ENCODE data around the gene CPLX1.
"Not testable (repeated sequence)": the region's sequence is repeated elsewhere in the genome, so short reads cannot be mapped to it uniquely, and the experiment has no call there.

Gene CPLX1

GRCh38 chr4:753186-753585 lies 72.7 kb downstream of the CPLX1 start:
- DNase-seq, result not testable (repeated sequence)

- no peak for DNase-seq
These were observed 73.6 kb downstream of the CPLX1 start for GRCh38 chr4:752196-752861.

GRCh38 chr4:751676-752075 lies 74.3 kb downstream of the CPLX1 start:
- no peak for DNase-seq

DNA sequence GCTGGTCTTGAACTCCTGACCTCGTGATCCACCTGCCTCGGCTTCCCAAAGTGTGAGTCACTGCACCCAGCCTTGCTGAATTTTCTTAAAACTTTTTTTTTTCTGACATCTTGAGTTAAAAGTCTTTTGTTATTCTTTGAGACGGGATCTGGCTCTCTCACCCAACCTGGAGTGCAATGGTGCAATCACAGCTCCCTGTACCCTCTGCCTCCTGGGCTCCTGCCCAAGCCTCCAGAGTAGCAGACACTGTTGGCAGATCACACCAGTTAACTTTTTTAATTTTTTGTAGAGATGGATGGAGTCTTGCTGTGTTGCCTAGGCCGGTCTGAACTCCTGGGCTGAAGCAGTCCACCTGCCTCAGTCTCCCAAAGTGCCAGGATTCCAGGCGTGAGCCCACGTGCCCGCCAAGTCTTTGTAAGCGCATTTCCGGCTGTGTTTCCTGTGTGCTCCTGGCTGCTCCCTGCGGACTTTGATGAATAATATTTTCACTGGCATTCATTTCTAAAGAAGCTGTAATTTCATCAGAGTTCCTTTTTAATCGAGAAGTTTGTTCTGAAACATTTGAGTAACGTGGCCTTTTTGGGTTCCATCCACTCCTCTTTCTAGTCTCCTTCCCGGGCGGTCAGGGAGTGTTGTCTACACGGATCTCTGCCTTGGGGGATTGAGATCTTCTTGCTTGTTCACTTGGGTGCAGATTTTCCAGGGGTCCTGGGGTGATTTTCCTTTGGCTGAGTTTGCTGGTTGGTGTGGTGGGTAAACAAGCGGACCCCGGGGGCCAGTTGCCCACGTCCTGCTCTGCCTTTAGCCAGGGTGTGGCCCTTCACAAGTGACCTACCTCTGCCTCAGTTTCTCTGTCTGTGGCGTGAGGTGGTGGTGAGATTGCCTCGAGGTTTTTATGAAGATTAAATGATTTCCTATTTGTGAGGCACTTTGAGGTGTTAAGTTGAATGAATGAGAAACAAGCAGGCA lies 75.9 kb downstream of the CPLX1 start:
- DNase-seq, result no peak

DNA sequence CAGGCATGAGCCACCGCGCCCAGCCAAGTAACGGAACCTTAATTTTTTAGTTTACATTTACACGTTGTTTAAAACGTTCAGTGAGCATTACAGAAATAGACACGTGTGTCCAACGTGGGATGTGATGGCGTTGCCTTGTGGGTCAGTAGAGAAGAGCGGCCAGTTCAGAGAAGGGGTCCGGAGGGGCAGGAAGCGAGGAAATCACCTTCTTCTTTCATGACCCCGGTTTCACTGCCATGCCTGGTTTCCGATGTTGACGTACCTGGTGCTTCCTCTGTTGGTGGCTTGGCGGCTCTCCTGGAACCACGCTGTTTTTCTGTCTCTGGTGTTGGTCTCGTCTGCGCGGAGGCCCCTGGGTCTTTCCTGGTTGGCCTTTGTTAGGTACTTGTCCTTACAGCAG lies 77.5 kb downstream of the CPLX1 start:
- no peak for DNase-seq

- DNase-seq, result no peak
These were observed 78.3 kb downstream of the CPLX1 start for GRCh38 chr4:747546-748170.

DNA sequence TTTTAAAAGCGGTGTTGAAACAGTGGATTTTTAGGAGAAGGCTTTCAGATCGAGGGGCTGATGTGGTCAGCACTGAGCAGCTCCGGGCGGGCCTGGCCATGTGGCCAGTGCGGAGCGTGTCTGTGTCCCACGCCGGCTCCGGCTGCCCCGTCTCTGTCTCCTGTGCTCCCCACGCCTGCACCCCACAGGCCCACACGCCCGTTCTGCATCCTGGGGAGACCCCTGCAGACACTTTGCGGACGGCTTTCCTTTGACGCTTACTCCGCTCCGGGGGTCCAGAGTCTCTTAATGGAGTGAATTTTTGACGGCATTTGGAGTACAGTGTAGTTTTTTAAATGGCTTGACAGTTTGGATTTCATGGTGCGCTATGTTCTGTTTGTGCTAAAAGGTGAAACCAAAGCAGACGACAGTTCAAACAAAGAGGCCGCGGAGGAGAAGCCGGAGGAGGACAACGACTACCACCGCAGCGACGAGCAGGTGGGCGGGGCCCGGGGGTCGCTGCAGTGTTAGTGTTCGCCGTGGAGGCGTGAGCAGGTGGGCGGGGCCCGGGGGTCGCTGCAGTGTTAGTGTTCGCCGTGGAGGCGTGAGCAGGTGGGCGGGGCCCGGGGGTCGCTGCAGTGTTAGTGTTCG lies 81.6 kb downstream of the CPLX1 start:
- no peak for DNase-seq

- no peak for DNase-seq
These were observed 82.3 kb downstream of the CPLX1 start for GRCh38 chr4:743463-744211.

DNA sequence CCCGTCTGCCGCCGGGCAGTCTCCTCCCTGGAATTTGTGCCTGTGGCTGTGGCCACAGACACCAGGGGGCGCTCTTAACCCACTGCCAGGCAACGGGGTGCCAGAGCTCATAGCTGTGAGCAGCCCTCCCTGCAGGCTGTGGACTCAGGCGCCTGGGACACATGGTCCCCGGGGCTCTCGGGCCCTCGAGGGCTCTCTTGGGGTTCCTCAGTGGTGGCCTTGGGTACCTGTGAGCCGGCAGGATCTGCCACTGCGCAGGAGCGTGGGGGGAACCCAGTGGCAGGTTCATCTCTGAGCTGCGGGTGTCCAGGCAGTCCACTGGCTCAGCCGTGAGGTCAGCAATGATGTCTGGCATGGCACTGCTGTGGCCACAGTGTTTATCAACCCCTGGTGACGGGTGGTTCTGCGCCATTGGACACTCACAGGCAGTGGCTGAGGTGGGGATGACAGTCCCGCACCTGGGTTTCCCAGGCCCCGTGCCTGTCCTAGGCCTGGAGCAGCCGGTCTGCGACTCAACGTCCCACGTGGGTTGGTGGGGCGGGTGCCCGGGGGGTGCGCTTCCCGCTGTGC lies 83.1 kb downstream of the CPLX1 start:
- no peak for DNase-seq

GRCh38 chr4:742096-742741 lies 83.7 kb downstream of the CPLX1 start:
- no peak for DNase-seq

GRCh38 chr4:740656-741282 lies 85.2 kb downstream of the CPLX1 start:
- DNase-seq, result no peak

- DNase-seq, result no peak
These were observed 85.9 kb downstream of the CPLX1 start for GRCh38 chr4:740011-740410.

GRCh38 chr4:739569-739968 lies 86.4 kb downstream of the CPLX1 start:
- DNase-seq, result no peak

DNA sequence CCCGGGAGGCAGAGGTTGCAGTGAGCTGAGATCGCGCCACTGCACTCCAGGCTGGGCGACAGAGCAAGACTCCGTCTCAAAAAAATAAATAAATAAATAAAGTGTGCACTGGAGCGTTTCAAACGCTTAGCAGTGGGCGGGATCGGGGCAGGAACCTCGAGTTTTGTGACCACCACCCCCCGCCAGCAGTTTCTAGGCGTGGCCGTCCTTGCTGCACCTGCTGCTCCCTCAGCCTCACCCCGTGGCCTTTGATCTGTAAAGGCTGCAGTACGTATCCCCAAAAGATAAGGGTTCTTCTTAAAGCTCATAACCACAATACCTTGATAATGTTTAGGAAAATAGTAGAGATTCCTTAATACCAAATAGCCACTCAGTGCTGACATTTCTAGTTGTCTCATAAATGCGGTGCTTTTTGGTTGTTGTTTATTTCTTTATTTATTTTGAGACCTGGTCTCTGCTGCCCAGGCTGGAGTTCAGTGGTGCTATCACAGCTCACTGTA lies 87.1 kb downstream of the CPLX1 start:
- no peak for DNase-seq

- not testable (repeated sequence) for DNase-seq
These were observed 89.4 kb downstream of the CPLX1 start for GRCh38 chr4:736561-736960.

DNA sequence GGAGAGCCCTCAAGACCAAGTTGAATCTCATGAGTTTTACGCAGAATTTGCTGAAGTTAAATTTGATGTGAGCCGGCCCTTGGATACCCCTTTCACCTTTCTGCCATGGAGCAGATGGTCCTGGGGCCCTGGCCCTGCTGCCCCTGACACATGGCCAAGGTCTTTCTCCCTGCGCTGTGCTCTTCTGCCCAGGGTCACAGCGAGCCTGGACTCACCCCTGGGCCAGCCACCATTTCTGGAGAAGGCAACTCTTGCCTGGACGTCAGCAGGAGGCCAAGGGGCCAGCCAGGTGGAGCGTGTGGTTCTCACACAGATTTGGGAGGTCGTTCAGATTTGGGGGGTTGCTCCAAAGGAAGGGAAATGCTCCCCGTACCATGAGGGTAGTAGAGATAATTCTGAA lies 90.3 kb downstream of the CPLX1 start:
- no peak for DNase-seq

Data from NCI-H2029 treated with DMSO at 0.1 percent for 48 hours (cell line).